CD14-positive monocyte (primary cell): ENCODE measurements around the gene LGR4. TPM values are rescaled to one million over a fixed set of nuclear protein-coding genes. Genes with fewer than 3 reads are reported as not detected.

Experiments used
- DNase-seq, 3 donors: peaks; one replicate each; pipeline ENCODE4 v3.0.0-alpha.2; 2011 to 2022
- H2AFZ ChIP-seq: 2 replicates; pipeline ENCODE4 v1.6.0; 2012; ENCODE audit warnings: mild to moderate bottlenecking, low read depth, low read length, inconsistent platforms; ENCODE audit not compliant: insufficient read depth, poor library complexity, severe bottlenecking
- H3K27ac ChIP-seq, 2 donors: 1 replicate in 1 of 2; 2 replicates in 1 of 2; pipeline ENCODE4 v1.5.1; 2012 to 2013; ENCODE audit warnings: low read length in 2 of 2, control low read depth in 1 of 2, inconsistent platforms in 1 of 2, low read depth in 1 of 2, mild to moderate bottlenecking in 1 of 2
- H3K27me3 ChIP-seq, 2 donors: one replicate each; pipeline versions ENCODE4 v1.6.0 to v1.6.1; 2011 to 2013; ENCODE audit warnings: low read length in 2 of 2; ENCODE audit not compliant: control insufficient read depth in 2 of 2, insufficient read depth in 2 of 2
- H3K36me3 ChIP-seq, 2 donors: replicated peaks in 1 of 2; 1 replicate in 1 of 2; 2 replicates in 1 of 2; pipeline versions ENCODE4 v1.5.1 to v1.6.1; 2012 to 2013; ENCODE audit warnings: low read length in 2 of 2, control low read depth in 1 of 2, inconsistent platforms in 1 of 2, mild to moderate bottlenecking in 1 of 2; ENCODE audit not compliant: insufficient read depth in 2 of 2, control insufficient read depth in 1 of 2
- H3K4me1 ChIP-seq, 2 donors: 1 replicate in 1 of 2; 2 replicates in 1 of 2; pipeline versions ENCODE4 v1.5.1 to v1.6.1; 2012 to 2013; ENCODE audit warnings: low read length in 2 of 2, control low read depth in 1 of 2, inconsistent platforms in 1 of 2, mild to moderate bottlenecking in 1 of 2, moderate library complexity in 1 of 2; ENCODE audit not compliant: insufficient read depth in 2 of 2, control insufficient read depth in 1 of 2
- H3K4me2 ChIP-seq: replicated peaks from 2 replicates; pipeline ENCODE3; 2012; ENCODE audit warnings: low read length, moderate library complexity, mild to moderate bottlenecking; ENCODE audit not compliant: poor library complexity, severe bottlenecking; ENCODE audit errors: extremely low read depth
- H3K4me3 ChIP-seq, 3 experiments: fragments of 200-600 bp in 1 of 3; sonication (generic) in 1 of 3; replicated peaks in 1 of 3; 1 replicate in 2 of 3; 2 replicates in 1 of 3; pipeline ENCODE4 v1.5.1; 2011 to 2013; ENCODE audit warnings: low read length in 3 of 3, mild to moderate bottlenecking in 3 of 3, control low read depth in 2 of 3, low read depth in 2 of 3, inconsistent platforms in 1 of 3, moderate library complexity in 1 of 3
- H3K79me2 ChIP-seq: 2 replicates; pipeline ENCODE4 v1.6.0; 2012; ENCODE audit warnings: mild to moderate bottlenecking, control low read depth, inconsistent platforms, low read length, moderate library complexity; ENCODE audit not compliant: insufficient read depth
- H3K9ac ChIP-seq: 2 replicates; pipeline ENCODE4 v1.6.0; 2017; ENCODE audit warnings: low read length, mild to moderate bottlenecking; ENCODE audit not compliant: insufficient read depth, poor library complexity, severe bottlenecking
- H3K9me3 ChIP-seq, 2 donors: replicated peaks in 1 of 2; 1 replicate in 1 of 2; 2 replicates in 1 of 2; pipeline versions ENCODE4 v1.5.1 to v1.6.1; 2012 to 2013; ENCODE audit warnings: low read length in 2 of 2, control low read depth in 1 of 2; ENCODE audit not compliant: control insufficient read depth in 1 of 2, insufficient read depth in 1 of 2
- H4K20me1 ChIP-seq: 2 replicates; pipeline ENCODE4 v1.6.0; 2012; ENCODE audit warnings: mild to moderate bottlenecking, low read length, control low read depth, moderate library complexity; ENCODE audit not compliant: insufficient read depth
- H3K27ac Mint-ChIP-seq, 7 donors: one replicate each; pipeline ENCODE4 v1.8.0; 2020; ENCODE audit warnings: mild to moderate bottlenecking in 7 of 7, mixed read lengths in 7 of 7, moderate library complexity in 6 of 7, inconsistent platforms in 2 of 7
- H3K27me3 Mint-ChIP-seq, 3 donors: one replicate each; pipeline ENCODE4 v1.8.0; 2021 to 2022; ENCODE audit warnings: low read depth in 3 of 3, mild to moderate bottlenecking in 3 of 3, mixed read lengths in 3 of 3, moderate library complexity in 3 of 3, inconsistent platforms in 1 of 3
- H3K36me3 Mint-ChIP-seq, 2 donors: one replicate each; pipeline ENCODE4 v1.8.0; 2020; ENCODE audit warnings: mixed read lengths in 2 of 2, inconsistent platforms in 1 of 2, mild to moderate bottlenecking in 1 of 2
- H3K4me1 Mint-ChIP-seq: one replicate; pipeline ENCODE4 v1.8.0; 2020; ENCODE audit warnings: mild to moderate bottlenecking, mixed read lengths
- H3K4me3 Mint-ChIP-seq, 2 donors: one replicate each; pipeline ENCODE4 v1.8.0; 2020; ENCODE audit warnings: mild to moderate bottlenecking in 2 of 2, mixed read lengths in 2 of 2, moderate library complexity in 1 of 2
- H3K9me3 Mint-ChIP-seq, 7 donors: one replicate each; pipeline ENCODE4 v1.8.0; 2020 to 2022; ENCODE audit warnings: mixed read lengths in 7 of 7, mild to moderate bottlenecking in 6 of 7, moderate library complexity in 6 of 7, inconsistent platforms in 2 of 7
- WGBS: methylation state at CpG from one replicate; pipeline ENCODE4 v1.1.5; 2013; ENCODE audit warnings: missing lambda C conversion rate; ENCODE audit not compliant: insufficient coverage; 5-methylcytosine and 5-hydroxymethylcytosine counted together
- intact Hi-C, 2 donors: fragments of 100-400 bp; cut with micrococcal nuclease; formaldehyde crosslinking; loops; one replicate each; pipeline versions ENCODE4 v1.15.0 to v1.15.1; 2023
- polyA plus RNA-seq, 3 donors: library from polyadenylated mRNA; depleted of rRNA in 1 of 3; unstranded in 2 of 3; stranded (reverse) in 1 of 3; fragments of 300-500 nt in 2 of 3; fragments of >200 nt in 1 of 3; fragmentation: Illumina TruSeq in 2 of 3; gene quantifications; 1 replicate in 2 of 3; 2 replicates in 1 of 3; pipeline ENCODE4 v1.2.3, GENCODE V29; 2012 to 2021
- TF ChIP-seq, protein P1 (sequence below): fragments of 200-600 bp; IDR thresholded peaks from one replicate; pipeline ENCODE4 v1.8.0; 2022; ENCODE audit warnings: antibody characterized with exemption, mild to moderate bottlenecking

Gene LGR4
- polyA plus RNA-seq, 3 donors: 0.67 to 0.92 (median 0.72) TPM

DNA sequence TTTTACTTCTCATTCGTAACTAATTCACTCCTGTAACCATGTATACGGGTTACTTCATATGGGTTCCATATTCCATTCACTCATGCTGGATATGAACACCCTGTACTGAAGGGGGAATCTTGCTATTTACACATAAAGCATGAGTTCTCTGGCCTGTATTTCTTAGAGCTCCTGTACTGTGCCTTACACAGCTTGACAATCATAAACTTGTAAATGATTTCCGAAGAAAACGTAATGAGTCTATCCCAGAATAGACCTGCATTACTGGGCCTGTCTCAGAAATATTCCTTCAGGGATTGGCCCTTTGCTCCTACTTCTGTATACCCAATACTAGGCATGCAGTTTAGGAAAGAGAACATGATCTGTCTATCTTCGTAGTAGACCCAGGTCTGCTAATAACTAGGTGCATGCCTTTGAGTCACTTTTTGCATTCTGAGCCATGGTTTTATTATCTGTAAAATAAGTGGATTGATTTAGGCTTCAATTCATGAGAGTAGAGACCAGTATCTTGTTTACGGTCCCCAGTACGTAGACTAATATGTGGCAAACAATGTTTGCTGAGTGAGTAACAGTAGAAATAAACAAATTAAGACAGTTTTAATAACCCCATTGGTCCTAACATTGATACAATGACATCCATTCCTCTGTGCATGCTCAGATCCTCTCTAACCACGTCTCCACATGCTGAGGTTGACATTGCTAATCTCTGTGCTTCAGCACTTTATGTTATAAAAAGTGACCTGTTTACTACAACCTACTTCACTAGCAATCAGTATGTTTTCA lies 110.8 kb downstream of the LGR4 start:
- Mint-ChIP-seq H3K27ac (no peak overlapping the region), H3K36me3 (no peaks in the 10 kb centered on the region), H3K4me1 (peaks cover 29% of the 10 kb centered on the region), H3K27me3 (peaks cover 0 to 2% (median 2%) of the 10 kb centered on the region in 3 donors), H3K4me3 (no peak overlapping the region), H3K9me3 (no peaks in the 10 kb centered on the region)
- DNase-seq: no peak
- peak overlapping the region; percentile 91 for H2AFZ ChIP-seq
- peaks cover 14 to 20% of the 10 kb centered on the region in 2 donors for H3K4me1 ChIP-seq
- peak overlapping the region; percentile 90 for H3K4me2 ChIP-seq
- no peaks in the 10 kb centered on the region for H3K79me2 ChIP-seq
- H3K36me3 ChIP-seq: no peaks in the 10 kb centered on the region
- TF ChIP-seq, protein P1, sequence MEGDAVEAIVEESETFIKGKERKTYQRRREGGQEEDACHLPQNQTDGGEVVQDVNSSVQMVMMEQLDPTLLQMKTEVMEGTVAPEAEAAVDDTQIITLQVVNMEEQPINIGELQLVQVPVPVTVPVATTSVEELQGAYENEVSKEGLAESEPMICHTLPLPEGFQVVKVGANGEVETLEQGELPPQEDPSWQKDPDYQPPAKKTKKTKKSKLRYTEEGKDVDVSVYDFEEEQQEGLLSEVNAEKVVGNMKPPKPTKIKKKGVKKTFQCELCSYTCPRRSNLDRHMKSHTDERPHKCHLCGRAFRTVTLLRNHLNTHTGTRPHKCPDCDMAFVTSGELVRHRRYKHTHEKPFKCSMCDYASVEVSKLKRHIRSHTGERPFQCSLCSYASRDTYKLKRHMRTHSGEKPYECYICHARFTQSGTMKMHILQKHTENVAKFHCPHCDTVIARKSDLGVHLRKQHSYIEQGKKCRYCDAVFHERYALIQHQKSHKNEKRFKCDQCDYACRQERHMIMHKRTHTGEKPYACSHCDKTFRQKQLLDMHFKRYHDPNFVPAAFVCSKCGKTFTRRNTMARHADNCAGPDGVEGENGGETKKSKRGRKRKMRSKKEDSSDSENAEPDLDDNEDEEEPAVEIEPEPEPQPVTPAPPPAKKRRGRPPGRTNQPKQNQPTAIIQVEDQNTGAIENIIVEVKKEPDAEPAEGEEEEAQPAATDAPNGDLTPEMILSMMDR: no peak
- no peaks in the 10 kb centered on the region for H3K9me3 ChIP-seq
- intact Hi-C loops: loop anchor here in 1 of 2 donors (10.0 kb wide), 1 partner anchor 123 kb away; no protein-coding TSS in a partner anchor
- H3K27me3 ChIP-seq: no peaks in the 10 kb centered on the region
- no peak overlapping the region for H3K27ac ChIP-seq
- no peak overlapping the region for H3K4me3 ChIP-seq
- no peak overlapping the region for H3K9ac ChIP-seq
- no peaks in the 10 kb centered on the region for H4K20me1 ChIP-seq
- 82% methylated on average over 4 of the region's 8 CpGs for WGBS

DNA sequence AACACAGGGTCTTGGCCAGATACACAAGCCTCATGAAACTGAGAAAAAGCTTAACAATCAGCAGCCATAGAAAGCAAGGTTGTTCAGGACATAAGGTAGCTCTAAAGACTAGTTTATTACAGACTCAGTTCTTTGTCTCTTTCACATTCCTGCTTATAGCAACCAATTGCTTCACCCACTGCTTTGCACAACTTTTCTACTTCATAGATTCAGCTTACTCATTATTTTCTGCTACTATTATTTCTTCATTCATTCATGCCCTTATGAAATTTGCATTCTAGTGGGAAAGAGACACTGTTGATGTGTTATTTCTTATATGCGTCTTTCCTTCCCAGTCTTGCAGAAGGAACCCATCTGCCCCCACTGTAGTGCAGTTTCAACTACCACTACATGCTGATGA lies 114.3 kb downstream of the LGR4 start:
- Histone ChIP-seq H2AFZ (no peak overlapping the region), H3K27me3 (no peaks in the 10 kb centered on the region), H3K4me3 (no peak overlapping the region), H3K36me3 (no peaks in the 10 kb centered on the region), H3K79me2 (no peaks in the 10 kb centered on the region), H3K4me2 (no peak overlapping the region), H3K9me3 (no peaks in the 10 kb centered on the region), H4K20me1 (no peaks in the 10 kb centered on the region), H3K4me1 (peaks cover 9 to 13% of the 10 kb centered on the region in 2 donors), H3K9ac (no peak overlapping the region), H3K27ac (no peak overlapping the region)
- peak in 1 of 3 donors; percentile 10 for DNase-seq
- Mint-ChIP-seq H3K9me3 (no peaks in the 10 kb centered on the region), H3K27ac (no peak overlapping the region), H3K4me3 (no peak overlapping the region), H3K4me1 (peaks cover 22% of the 10 kb centered on the region), H3K36me3 (no peaks in the 10 kb centered on the region), H3K27me3 (peaks cover 0 to 2% (median 2%) of the 10 kb centered on the region in 3 donors)
- TF ChIP-seq, protein P1: no peak
- no CpG with 5 or more reads among the region's 1 CpG for WGBS
- intact Hi-C loops: no loop called here
